KMS-11 (cell line): ENCODE measurements around the gene NDUFS3.
A peak's percentile ranks its signal among the peaks of the same experiment; 100 is the strongest.
"Not testable (repeated sequence)": the region's sequence is repeated elsewhere in the genome, so short reads cannot be mapped to it uniquely, and the experiment has no call there.

Experiments used
- H2AFZ ChIP-seq: fragments of 200-600 bp; sonication (generic); 2 replicates; pipeline ENCODE4 v1.6.1; 2016; ENCODE audit warnings: antibody characterized with exemption, mixed run types, low read depth
- H3K27ac ChIP-seq: fragments of 200-600 bp; sonication (generic); 2 replicates; pipeline ENCODE4 v1.6.1; 2016; ENCODE audit warnings: mild to moderate bottlenecking, mixed run types
- H3K27me3 ChIP-seq: fragments of 200-600 bp; sonication (generic); 2 replicates; pipeline ENCODE4 v1.6.1; 2017; ENCODE audit warnings: mild to moderate bottlenecking, low read depth, mixed run types, moderate library complexity; ENCODE audit not compliant: insufficient read depth
- H3K36me3 ChIP-seq: fragments of 200-600 bp; sonication (generic); 2 replicates; pipeline ENCODE4 v1.6.1; 2017; ENCODE audit warnings: mild to moderate bottlenecking, mixed run types; ENCODE audit not compliant: insufficient read depth
- H3K4me1 ChIP-seq: fragments of 200-600 bp; sonication (generic); 2 replicates; pipeline ENCODE4 v1.6.1; 2016; ENCODE audit warnings: mild to moderate bottlenecking, low read depth, mixed run types; ENCODE audit not compliant: poor library complexity, severe bottlenecking
- H3K4me2 ChIP-seq: fragments of 200-600 bp; sonication (generic); 2 replicates; pipeline ENCODE4 v1.7.0; 2016; ENCODE audit warnings: mild to moderate bottlenecking, mixed run types
- H3K4me3 ChIP-seq: fragments of 200-600 bp; sonication (generic); IDR thresholded peaks from 2 replicates; pipeline ENCODE4 v1.6.1; 2017; ENCODE audit warnings: low read depth, low read length, mixed read lengths; ENCODE audit not compliant: insufficient read depth
- H3K79me2 ChIP-seq: fragments of 200-600 bp; sonication (generic); 2 replicates; pipeline ENCODE4 v1.6.1; 2016; ENCODE audit warnings: low read depth, mixed run types; ENCODE audit not compliant: insufficient read depth
- H3K9ac ChIP-seq: fragments of 200-600 bp; sonication (generic); 2 replicates; pipeline ENCODE4 v1.6.1; 2016; ENCODE audit warnings: mild to moderate bottlenecking, mixed run types
- H4K20me1 ChIP-seq: fragments of 200-600 bp; sonication (generic); 2 replicates; pipeline ENCODE4 v1.6.1; 2016; ENCODE audit warnings: mild to moderate bottlenecking, mixed run types; ENCODE audit not compliant: insufficient read depth
- CTCF ChIP-seq: fragments of 200-600 bp; sonication (generic); conservative IDR thresholded peaks from 2 replicates; pipeline ENCODE4 v1.6.1; 2017; ENCODE audit warnings: low read depth, mild to moderate bottlenecking, antibody characterized with exemption, low read length, moderate library complexity, mixed read lengths

Gene NDUFS3

GRCh38 chr11:47578524-47579494 lies at the start of gene NDUFS3, which contains the start of gene KBTBD4:
NDUFS3 (plus strand) TSS chr11:47579074; CDS start chr11:47579092, 18 bp downstream.
KBTBD4 (minus strand) TSS chr11:47578970; CDS start chr11:47578951, 19 bp downstream.
- no peak for TF ChIP-seq CTCF
- H2AFZ ChIP-seq, result peak within 1 kb of the TSS; percentile 51
- H3K36me3 ChIP-seq, result no peaks in the 10 kb centered on the region; the same call in 1 of the 2 replicates
- peaks cover 42% of the 10 kb centered on the region for H3K79me2 ChIP-seq
- H3K27me3 ChIP-seq, result no peaks in the 10 kb centered on the region
- peak within 1 kb of the TSS; percentile 61 for H3K4me3 ChIP-seq
- peak within 1 kb of the TSS; percentile 87 for H3K9ac ChIP-seq
- peaks cover 19% of the 10 kb centered on the region for H3K4me1 ChIP-seq
- peak within 1 kb of the TSS; percentile 97 for H3K4me2 ChIP-seq
- H4K20me1 ChIP-seq, result no peaks in the 10 kb centered on the region
- peak within 1 kb of the TSS; percentile 32 for H3K27ac ChIP-seq

GRCh38 chr11:47529951-47530350 lies 48.9 kb upstream of the NDUFS3 start:
- TF ChIP-seq CTCF, result no peak
- H3K4me3 ChIP-seq, result no peak overlapping the region
- no peak overlapping the region for H3K9ac ChIP-seq
- H3K4me1 ChIP-seq, result peaks cover 91% of the 10 kb centered on the region
- no peak overlapping the region for H3K4me2 ChIP-seq
- no peak overlapping the region for H3K27ac ChIP-seq
- H4K20me1 ChIP-seq, result peaks cover 17% of the 10 kb centered on the region
- 0 out of 2 replicates have a peak, but pooled peaks cover 3% of the 10 kb centered on the region for H3K36me3 ChIP-seq
- H2AFZ ChIP-seq, result no peak overlapping the region
- H3K79me2 ChIP-seq, result peaks cover 100% of the 10 kb centered on the region
- H3K27me3 ChIP-seq, result no peaks in the 10 kb centered on the region

GRCh38 chr11:47530721-47531120 lies 48.2 kb upstream of the NDUFS3 start:
- not testable (repeated sequence) for H3K27me3 ChIP-seq, H3K36me3 ChIP-seq, H3K27ac ChIP-seq, H3K4me3 ChIP-seq, H3K9ac ChIP-seq, H3K4me2 ChIP-seq, H2AFZ ChIP-seq
- Histone ChIP-seq H3K79me2 (peaks cover 100% of the 10 kb centered on the region), H4K20me1 (peaks cover 17% of the 10 kb centered on the region), H3K4me1 (peaks cover 85% of the 10 kb centered on the region)

GRCh38 chr11:47531666-47532065 lies 47.2 kb upstream of the NDUFS3 start:
- H2AFZ ChIP-seq, result no peak overlapping the region
- H3K9ac ChIP-seq, result no peak overlapping the region
- H4K20me1 ChIP-seq, result peaks cover 20% of the 10 kb centered on the region
- H3K4me2 ChIP-seq, result no peak overlapping the region
- peaks cover 100% of the 10 kb centered on the region for H3K79me2 ChIP-seq
- H3K4me1 ChIP-seq, result peaks cover 83% of the 10 kb centered on the region
- 0 out of 2 replicates have a peak, but pooled peaks cover 6% of the 10 kb centered on the region for H3K36me3 ChIP-seq
- no peak for TF ChIP-seq CTCF
- no peak overlapping the region for H3K27ac ChIP-seq
- no peak overlapping the region for H3K4me3 ChIP-seq
- no peaks in the 10 kb centered on the region for H3K27me3 ChIP-seq
